ENCODE results near the gene PLTP. TPM values are rescaled to one million over a fixed set of nuclear protein-coding genes. Genes with fewer than 3 reads are reported as not detected.

PLTP gene
- total and polyA plus RNA-seq, 2 experiments from 2014 or later: 108 to 160 TPM

DNA sequence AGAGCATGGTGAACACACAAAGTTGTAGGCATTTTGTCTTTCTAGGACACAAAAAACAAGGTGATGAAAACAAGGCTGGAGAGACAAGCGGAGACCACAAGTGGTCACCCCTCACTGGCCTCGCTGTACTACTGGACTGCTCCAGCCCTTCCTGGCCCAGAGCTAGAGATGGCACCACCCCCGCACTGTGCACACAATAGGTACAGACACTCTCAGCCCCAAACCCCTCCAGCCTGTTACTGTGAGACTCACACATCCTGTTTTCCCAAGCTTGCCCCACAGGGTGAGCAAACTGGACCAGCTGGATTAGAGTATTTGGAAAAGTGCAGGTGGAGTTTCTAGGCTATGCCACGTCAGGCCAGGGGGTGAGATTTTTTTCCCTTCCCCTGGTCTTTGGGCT is 39.3 kb downstream of the PLTP start:
- Histone ChIP-seq H3K4me1 (ENCODE audit: insufficient read depth) (no peaks in the 10 kb centered on the region), H3K4me2 (no peak overlapping the region), H3K27ac (ENCODE audit: low read depth) (no peak overlapping the region), H3K79me2 (replicated peaks; ENCODE audit: insufficient read depth) (no peaks in the 10 kb centered on the region), H3K27me3 (ENCODE audit: insufficient read depth) (no peaks in the 10 kb centered on the region), H3K4me3 (no peak overlapping the region), H3F3A (replicated peaks; ENCODE audit: low read depth) (0 out of 2 replicates have a peak, but pooled peaks cover under 1% of the 10 kb centered on the region), H3K36me3 (ENCODE audit: insufficient read depth) (no peaks in the 10 kb centered on the region), H4K20me1 (replicated peaks; ENCODE audit: insufficient read depth) (no peaks in the 10 kb centered on the region), H2AFZ (no peak overlapping the region), H3K9me2 (ENCODE audit: insufficient read depth) (no peaks in the 10 kb centered on the region)
- no peak overlapping the region for H3K4me3 Mint-ChIP-seq
- H3K9me3 Mint-ChIP-seq: peaks cover 4% of the 10 kb centered on the region; the same call in 1 of the 3 replicates
- ATAC-seq (no peak), DNase-seq (ENCODE audit: low spot score) (no peak)
- H3K4me1 Mint-ChIP-seq: no peaks in the 10 kb centered on the region
- peaks cover 5% of the 10 kb centered on the region for H3K27me3 Mint-ChIP-seq (ENCODE audit: insufficient read depth, low read depth, poor library complexity)
- TF ChIP-seq, protein P1, sequence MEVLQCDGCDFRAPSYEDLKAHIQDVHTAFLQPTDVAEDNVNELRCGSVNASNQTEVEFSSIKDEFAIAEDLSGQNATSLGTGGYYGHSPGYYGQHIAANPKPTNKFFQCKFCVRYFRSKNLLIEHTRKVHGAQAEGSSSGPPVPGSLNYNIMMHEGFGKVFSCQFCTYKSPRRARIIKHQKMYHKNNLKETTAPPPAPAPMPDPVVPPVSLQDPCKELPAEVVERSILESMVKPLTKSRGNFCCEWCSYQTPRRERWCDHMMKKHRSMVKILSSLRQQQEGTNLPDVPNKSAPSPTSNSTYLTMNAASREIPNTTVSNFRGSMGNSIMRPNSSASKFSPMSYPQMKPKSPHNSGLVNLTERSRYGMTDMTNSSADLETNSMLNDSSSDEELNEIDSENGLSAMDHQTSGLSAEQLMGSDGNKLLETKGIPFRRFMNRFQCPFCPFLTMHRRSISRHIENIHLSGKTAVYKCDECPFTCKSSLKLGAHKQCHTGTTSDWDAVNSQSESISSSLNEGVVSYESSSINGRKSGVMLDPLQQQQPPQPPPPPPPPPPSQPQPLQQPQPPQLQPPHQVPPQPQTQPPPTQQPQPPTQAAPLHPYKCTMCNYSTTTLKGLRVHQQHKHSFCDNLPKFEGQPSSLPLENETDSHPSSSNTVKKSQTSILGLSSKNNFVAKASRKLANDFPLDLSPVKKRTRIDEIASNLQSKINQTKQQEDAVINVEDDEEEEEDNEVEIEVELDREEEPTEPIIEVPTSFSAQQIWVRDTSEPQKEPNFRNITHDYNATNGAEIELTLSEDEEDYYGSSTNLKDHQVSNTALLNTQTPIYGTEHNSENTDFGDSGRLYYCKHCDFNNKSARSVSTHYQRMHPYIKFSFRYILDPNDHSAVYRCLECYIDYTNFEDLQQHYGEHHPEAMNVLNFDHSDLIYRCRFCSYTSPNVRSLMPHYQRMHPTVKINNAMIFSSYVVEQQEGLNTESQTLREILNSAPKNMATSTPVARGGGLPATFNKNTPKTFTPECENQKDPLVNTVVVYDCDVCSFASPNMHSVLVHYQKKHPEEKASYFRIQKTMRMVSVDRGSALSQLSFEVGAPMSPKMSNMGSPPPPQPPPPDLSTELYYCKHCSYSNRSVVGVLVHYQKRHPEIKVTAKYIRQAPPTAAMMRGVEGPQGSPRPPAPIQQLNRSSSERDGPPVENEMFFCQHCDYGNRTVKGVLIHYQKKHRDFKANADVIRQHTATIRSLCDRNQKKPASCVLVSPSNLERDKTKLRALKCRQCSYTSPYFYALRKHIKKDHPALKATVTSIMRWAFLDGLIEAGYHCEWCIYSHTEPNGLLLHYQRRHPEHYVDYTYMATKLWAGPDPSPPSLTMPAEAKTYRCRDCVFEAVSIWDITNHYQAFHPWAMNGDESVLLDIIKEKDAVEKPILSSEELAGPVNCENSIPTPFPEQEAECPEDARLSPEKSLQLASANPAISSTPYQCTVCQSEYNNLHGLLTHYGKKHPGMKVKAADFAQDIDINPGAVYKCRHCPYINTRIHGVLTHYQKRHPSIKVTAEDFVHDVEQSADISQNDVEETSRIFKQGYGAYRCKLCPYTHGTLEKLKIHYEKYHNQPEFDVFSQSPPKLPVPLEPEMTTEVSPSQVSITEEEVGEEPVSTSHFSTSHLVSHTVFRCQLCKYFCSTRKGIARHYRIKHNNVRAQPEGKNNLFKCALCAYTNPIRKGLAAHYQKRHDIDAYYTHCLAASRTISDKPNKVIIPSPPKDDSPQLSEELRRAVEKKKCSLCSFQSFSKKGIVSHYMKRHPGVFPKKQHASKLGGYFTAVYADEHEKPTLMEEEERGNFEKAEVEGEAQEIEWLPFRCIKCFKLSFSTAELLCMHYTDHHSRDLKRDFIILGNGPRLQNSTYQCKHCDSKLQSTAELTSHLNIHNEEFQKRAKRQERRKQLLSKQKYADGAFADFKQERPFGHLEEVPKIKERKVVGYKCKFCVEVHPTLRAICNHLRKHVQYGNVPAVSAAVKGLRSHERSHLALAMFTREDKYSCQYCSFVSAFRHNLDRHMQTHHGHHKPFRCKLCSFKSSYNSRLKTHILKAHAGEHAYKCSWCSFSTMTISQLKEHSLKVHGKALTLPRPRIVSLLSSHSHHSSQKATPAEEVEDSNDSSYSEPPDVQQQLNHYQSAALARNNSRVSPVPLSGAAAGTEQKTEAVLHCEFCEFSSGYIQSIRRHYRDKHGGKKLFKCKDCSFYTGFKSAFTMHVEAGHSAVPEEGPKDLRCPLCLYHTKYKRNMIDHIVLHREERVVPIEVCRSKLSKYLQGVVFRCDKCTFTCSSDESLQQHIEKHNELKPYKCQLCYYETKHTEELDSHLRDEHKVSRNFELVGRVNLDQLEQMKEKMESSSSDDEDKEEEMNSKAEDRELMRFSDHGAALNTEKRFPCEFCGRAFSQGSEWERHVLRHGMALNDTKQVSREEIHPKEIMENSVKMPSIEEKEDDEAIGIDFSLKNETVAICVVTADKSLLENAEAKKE (CRISPR knock-in tag; IDR thresholded peaks at IDR 0.05): no peak
- TF ChIP-seq EZH2phosphoT487 (IDR thresholded peaks at IDR 0.05; ENCODE audit: unreplicated experiment) (no peak), JUNB (IDR thresholded peaks at IDR 0.05; ENCODE audit: unreplicated experiment) (no peak), REST (IDR thresholded peaks at IDR 0.05; ENCODE audit: unreplicated experiment) (no peak), STAT1 (IDR thresholded peaks at IDR 0.05; ENCODE audit: unreplicated experiment) (no peak), NANOG (IDR thresholded peaks at IDR 0.05; ENCODE audit: borderline replicate concordance) (no peak), POLR2AphosphoS5 (IDR thresholded peaks at IDR 0.05; ENCODE audit: low read depth) (no peak), EZH2 (IDR thresholded peaks at IDR 0.05; ENCODE audit: low read depth, unreplicated experiment) (no peak)
- H3K27ac Mint-ChIP-seq: no peak overlapping the region
- H3K36me3 Mint-ChIP-seq (ENCODE audit: low read depth): peaks cover 9% of the 10 kb centered on the region; the same call in 1 of the 3 replicates
